Neural progenitor cell (in vitro differentiated cells): ENCODE data around the gene FGF11. TPM values are rescaled to one million over a fixed set of nuclear protein-coding genes. Genes with fewer than 3 reads are reported as not detected.

Experiments used
- DNase-seq: peaks from one replicate; pipeline ENCODE4 v3.0.0-alpha.2; 2016; ENCODE audit warnings: low spot score
- H2AFZ ChIP-seq: fragments of 200-600 bp; sonication (generic); replicated peaks from 2 replicates; pipeline ENCODE4 v1.6.1; 2016; ENCODE audit warnings: antibody characterized with exemption
- H3F3A ChIP-seq: fragments of 200-600 bp; sonication (generic); 2 replicates; pipeline ENCODE4 v1.6.1; 2016; ENCODE audit warnings: antibody characterized with exemption, low read depth
- H3K27ac ChIP-seq: fragments of 200-600 bp; sonication (generic); 2 replicates; pipeline ENCODE4 v1.5.1; 2016; ENCODE audit warnings: mild to moderate bottlenecking
- H3K27me3 ChIP-seq: fragments of 200-600 bp; sonication (generic); 2 replicates; pipeline ENCODE4 v1.6.1; 2016; ENCODE audit warnings: mild to moderate bottlenecking, moderate library complexity
- H3K36me3 ChIP-seq: fragments of 200-600 bp; sonication (generic); 2 replicates; pipeline ENCODE4 v1.5.1; 2016
- H3K4me1 ChIP-seq: fragments of 200-600 bp; sonication (generic); 2 replicates; pipeline ENCODE4 v1.6.1; 2016; ENCODE audit warnings: mixed run types
- H3K4me2 ChIP-seq: fragments of 200-600 bp; sonication (generic); 2 replicates; pipeline ENCODE4 v1.6.1; 2016
- H3K4me3 ChIP-seq: fragments of 200-600 bp; sonication (generic); 2 replicates; pipeline ENCODE4 v1.5.1; 2016
- H3K79me2 ChIP-seq: fragments of 200-600 bp; sonication (generic); 2 replicates; pipeline ENCODE4 v1.6.1; 2016; ENCODE audit warnings: low read depth
- H3K9ac ChIP-seq: fragments of 200-600 bp; sonication (generic); 2 replicates; pipeline ENCODE4 v1.6.1; 2016
- H3K9me3 ChIP-seq: fragments of 200-600 bp; sonication (generic); 2 replicates; pipeline ENCODE4 v1.5.1; 2016; ENCODE audit warnings: low read depth
- H4K20me1 ChIP-seq: fragments of 200-600 bp; sonication (generic); 2 replicates; pipeline ENCODE4 v1.6.1; 2016; ENCODE audit warnings: low read depth
- H3K27ac Mint-ChIP-seq: 3 replicates; pipeline ENCODE4 v1.8.0; 2021; ENCODE audit warnings: mixed read lengths
- H3K27me3 Mint-ChIP-seq: 2 replicates; pipeline ENCODE4 v1.8.0; 2022; ENCODE audit warnings: low read depth, mild to moderate bottlenecking, inconsistent platforms, moderate library complexity, mixed read lengths; ENCODE audit not compliant: insufficient read depth
- H3K36me3 Mint-ChIP-seq: 3 replicates; pipeline ENCODE4 v1.8.0; 2021; ENCODE audit warnings: mixed read lengths
- H3K4me1 Mint-ChIP-seq: 3 replicates; pipeline ENCODE4 v1.8.0; 2021; ENCODE audit warnings: mixed read lengths
- H3K4me3 Mint-ChIP-seq: 3 replicates; pipeline ENCODE4 v1.8.0; 2021; ENCODE audit warnings: mild to moderate bottlenecking, moderate library complexity, mixed read lengths
- H3K9me3 Mint-ChIP-seq: 3 replicates; pipeline ENCODE4 v1.8.0; 2020; ENCODE audit warnings: mixed read lengths
- CTCF ChIP-seq: fragments of 200-600 bp; sonication (generic); IDR thresholded peaks from 2 replicates; pipeline ENCODE4 v1.5.1; 2017; ENCODE audit warnings: antibody characterized with exemption, mild to moderate bottlenecking
- EZH2 ChIP-seq: fragments of 200-600 bp; sonication (generic); IDR thresholded peaks from 2 replicates; pipeline ENCODE4 v1.6.1; 2017; ENCODE audit warnings: antibody characterized with exemption, mild to moderate bottlenecking, moderate library complexity
- EZH2phosphoT487 ChIP-seq: fragments of 200-600 bp; sonication (generic); IDR thresholded peaks from 2 replicates; pipeline ENCODE4 v1.6.1; 2017; ENCODE audit warnings: antibody characterized with exemption
- total RNA-seq: library from RNA; depleted of rRNA; stranded (reverse); fragments of >200 nt; gene quantifications from 2 replicates; pipeline ENCODE4 v1.2.3, GENCODE V29; 2015; ENCODE audit warnings: low replicate concordance

FGF11 gene
- total RNA-seq, 1 donor from 2014 or later = 7.6 TPM

- Mint-ChIP-seq H3K9me3 (no peaks in the 10 kb centered on the region), H3K4me3 (peak overlapping the region; percentile 90), H3K27ac (no peak overlapping the region), H3K4me1 (peaks cover 9% of the 10 kb centered on the region), H3K27me3 (peaks cover 3% of the 10 kb centered on the region), H3K36me3 (peaks cover 7% of the 10 kb centered on the region)
- no peak overlapping the region for H3K9ac ChIP-seq
- DNase-seq = peak; percentile 43
- no peaks in the 10 kb centered on the region for H3K9me3 ChIP-seq
- no peaks in the 10 kb centered on the region for H3K79me2 ChIP-seq
- H3K36me3 ChIP-seq = no peaks in the 10 kb centered on the region
- no peak overlapping the region for H3K27ac ChIP-seq
- H3K4me3 ChIP-seq = peak overlapping the region; percentile 90
- peaks cover 5% of the 10 kb centered on the region for H3K27me3 ChIP-seq
- H3K4me1 ChIP-seq = peaks cover 10% of the 10 kb centered on the region
- TF ChIP-seq CTCF (no peak), EZH2phosphoT487 (no peak), EZH2 (no peak)
- H3K4me2 ChIP-seq = peak overlapping the region; percentile 87
- no peak overlapping the region for H2AFZ ChIP-seq
- H4K20me1 ChIP-seq = peaks cover 10% of the 10 kb centered on the region
- H3F3A ChIP-seq = peaks cover 13% of the 10 kb centered on the region
Observed at GRCh38 chr17:7392696-7393612, 46.4 kb upstream of the FGF11 start.

GRCh38 chr17:7393613-7394451, 45.5 kb upstream of the FGF11 start:
- Mint-ChIP-seq H3K27me3 (peaks cover 3% of the 10 kb centered on the region), H3K4me3 (peak overlapping the region; percentile 90), H3K36me3 (peaks cover 7% of the 10 kb centered on the region), H3K27ac (no peak overlapping the region), H3K9me3 (no peaks in the 10 kb centered on the region), H3K4me1 (peaks cover 9% of the 10 kb centered on the region)
- TF ChIP-seq EZH2phosphoT487 = no peak
- peak; percentile 40 for TF ChIP-seq CTCF
- Histone ChIP-seq H3F3A (peaks cover 13% of the 10 kb centered on the region), H3K27ac (no peak overlapping the region), H3K4me3 (peak overlapping the region; percentile 90), H3K9ac (no peak overlapping the region), H3K79me2 (no peaks in the 10 kb centered on the region), H3K27me3 (peaks cover 5% of the 10 kb centered on the region), H3K4me1 (peaks cover 10% of the 10 kb centered on the region), H4K20me1 (peaks cover 10% of the 10 kb centered on the region), H3K4me2 (peak overlapping the region; percentile 87), H2AFZ (peak overlapping the region; percentile 90), H3K9me3 (no peaks in the 10 kb centered on the region), H3K36me3 (no peaks in the 10 kb centered on the region)
- DNase-seq = peak; percentile 85

GRCh38 chr17:7394452-7395191, 44.7 kb upstream of the FGF11 start, which contains the start of gene PLSCR3:
PLSCR3 (minus strand) TSS chr17:7394525; CDS start chr17:7394110, 415 bp downstream.
- peak within 1 kb of the TSS; percentile 96 for H3K27ac Mint-ChIP-seq
- Histone ChIP-seq H4K20me1 (peaks cover 10% of the 10 kb centered on the region), H2AFZ (peak within 1 kb of the TSS; percentile 90), H3K27me3 (peaks cover 5% of the 10 kb centered on the region), H3K4me1 (peaks cover 10% of the 10 kb centered on the region), H3F3A (peaks cover 16% of the 10 kb centered on the region), H3K79me2 (no peaks in the 10 kb centered on the region), H3K9ac (no peak within 1 kb of the TSS), H3K4me2 (peak within 1 kb of the TSS; percentile 87), H3K27ac (peak within 1 kb of the TSS; percentile 33), H3K9me3 (no peaks in the 10 kb centered on the region), H3K36me3 (no peaks in the 10 kb centered on the region), H3K4me3 (peak within 1 kb of the TSS; percentile 90)
- H3K4me3 Mint-ChIP-seq = peak within 1 kb of the TSS; percentile 94
- TF ChIP-seq CTCF = peak; percentile 59
- no peak for TF ChIP-seq EZH2
- peak; percentile 94 for DNase-seq
- H3K4me1 Mint-ChIP-seq = peaks cover 10% of the 10 kb centered on the region
- peaks cover 5% of the 10 kb centered on the region for H3K27me3 Mint-ChIP-seq
- H3K9me3 Mint-ChIP-seq = no peaks in the 10 kb centered on the region
- H3K36me3 Mint-ChIP-seq = peaks cover 6% of the 10 kb centered on the region
